Pancreas (tissue), 10 donors: ENCODE measurements around the gene TATDN2. TPM values are rescaled to one million over a fixed set of nuclear protein-coding genes. Genes with fewer than 3 reads are reported as not detected.

Source experiments
- ATAC-seq, 4 donors: fragments of 200-7000 bp; cut with Tn5 transposase; one replicate each; pipeline versions ENCODE4 v1.8.0 to v1.9.1; 2020; ENCODE audit warnings: mild to moderate bottlenecking in 4 of 4, moderate library complexity in 4 of 4
- DNase-seq, 6 donors: peaks; one replicate each; pipeline ENCODE4 v3.0.0-alpha.2; 2020
- FAIRE-seq: peaks from 2 replicates; lab custom pipeline; 2012; peaks lifted over from hg19 to GRCh38; lab: Jason Lieb, UNC
- H3K27ac ChIP-seq, 4 donors: fragments of 200-600 bp; sonication (generic); 1 replicate in 3 of 4; 2 replicates in 1 of 4; pipeline versions ENCODE4 v1.5.0 to v1.8.0; 2020
- H3K27me3 ChIP-seq, 4 donors: fragments of 200-600 bp; one replicate each; pipeline ENCODE4 v1.8.0; 2021
- H3K36me3 ChIP-seq, 3 donors: fragments of 200-600 bp; sonication (generic) in 1 of 3; one replicate each; pipeline versions ENCODE4 v1.5.0 to v1.8.0; 2020 to 2021
- H3K4me1 ChIP-seq, 3 donors: fragments of 200-600 bp; one replicate each; pipeline ENCODE4 v1.8.0; 2021
- H3K4me3 ChIP-seq, 4 donors: fragments of 200-600 bp; sonication (generic) in 2 of 4; one replicate each; pipeline versions ENCODE4 v1.5.0 to v1.8.0; 2020 to 2021
- H3K9me3 ChIP-seq, 4 donors: fragments of 200-600 bp; one replicate each; pipeline ENCODE4 v1.8.0; 2021
- WGBS, 2 donors: extraction: QIAGEN DNeasy Blood & Tissue Kit; methylation state at CpG; one replicate each; pipeline ENCODE4 v1.1.7; 2013; 5-methylcytosine and 5-hydroxymethylcytosine counted together
- intact Hi-C, 3 donors: fragments of 100-400 bp; cut with DNase I; formaldehyde crosslinking; loops; one replicate each; pipeline versions ENCODE4 v1.11.1 to v1.14.2; 2022
- polyA plus RNA-seq, 2 donors: library from polyadenylated mRNA; stranded (reverse); fragments of 200-250 nt; gene quantifications; one replicate each; pipeline ENCODE4 v1.2.3, GENCODE V29; 2013
- total RNA-seq, 6 donors: library from RNA; stranded (reverse); fragmentation: NEBNext Ultra II Directional in 4 of 6; extraction: Animal tissue kit (Norgen Biotek cat#: 25700) in 4 of 6; gene quantifications; one replicate each; pipeline versions ENCODE4 v1.2.1 to v1.2.4, GENCODE V29; 2021 to 2023
- TF ChIP-seq, protein P1 (sequence below), 4 donors: fragments of 200-600 bp; sonication (generic) in 3 of 4; IDR thresholded peaks; one replicate each; pipeline versions ENCODE4 v1.5.0 to v1.8.0; 2021; ENCODE audit warnings: antibody characterized with exemption in 4 of 4
- donor health status: healthy with polysubstance abuse.
- donor health status: DM: no; HTN: no; CAD: no; lungs with moderate emphysema.
- donor health status: DM: no; HTN: no; CAD: no.
- donor health status: control.
- donor health status: control.
- donor health status: Bipolar disorder and iron deficiency.
- donor health status: DM: yes; HTN: yes; CAD: no.
- donor health status: DM: no; HTN: no; CAD: no.
- donor health status: DM: no; HTN: no; CAD: no.
- donor health status: DM: yes; HTN: yes; CAD: no.

Gene TATDN2
- total and polyA plus RNA-seq, 8 donors: 9.2 to 23.1 (median 15.1) TPM

DNA sequence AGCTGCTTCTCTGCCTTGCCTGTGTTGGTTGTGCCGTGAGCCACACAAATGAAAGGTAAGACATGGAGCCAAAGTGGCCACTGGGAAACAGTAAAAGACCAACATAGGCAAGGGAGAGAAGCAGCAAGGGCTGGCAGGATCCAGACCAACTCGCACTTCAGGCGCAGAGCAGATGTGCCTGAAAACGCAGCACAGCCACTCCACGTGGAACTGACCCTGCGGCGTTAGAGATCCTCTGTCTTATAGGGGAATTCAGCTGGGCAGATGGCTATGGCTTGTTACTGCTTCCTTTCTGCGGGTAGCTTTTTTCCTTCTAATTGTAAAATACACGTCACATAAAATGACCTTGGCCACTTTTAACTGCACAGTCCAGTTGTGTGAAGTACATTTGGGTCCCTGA is 54.8 kb downstream of the TATDN2 start:
- intact Hi-C loops: no loop called here
- Histone ChIP-seq H3K9me3 (no peaks in the 10 kb centered on the region), H3K27me3 (no peaks in the 10 kb centered on the region), H3K27ac (no peak overlapping the region), H3K4me3 (no peak overlapping the region), H3K4me1 (no peaks in the 10 kb centered on the region), H3K36me3 (peaks cover 0 to 84% (median 42%) of the 10 kb centered on the region in 3 donors)
- no peak for DNase-seq
- ATAC-seq: no peak
- TF ChIP-seq, protein P1, sequence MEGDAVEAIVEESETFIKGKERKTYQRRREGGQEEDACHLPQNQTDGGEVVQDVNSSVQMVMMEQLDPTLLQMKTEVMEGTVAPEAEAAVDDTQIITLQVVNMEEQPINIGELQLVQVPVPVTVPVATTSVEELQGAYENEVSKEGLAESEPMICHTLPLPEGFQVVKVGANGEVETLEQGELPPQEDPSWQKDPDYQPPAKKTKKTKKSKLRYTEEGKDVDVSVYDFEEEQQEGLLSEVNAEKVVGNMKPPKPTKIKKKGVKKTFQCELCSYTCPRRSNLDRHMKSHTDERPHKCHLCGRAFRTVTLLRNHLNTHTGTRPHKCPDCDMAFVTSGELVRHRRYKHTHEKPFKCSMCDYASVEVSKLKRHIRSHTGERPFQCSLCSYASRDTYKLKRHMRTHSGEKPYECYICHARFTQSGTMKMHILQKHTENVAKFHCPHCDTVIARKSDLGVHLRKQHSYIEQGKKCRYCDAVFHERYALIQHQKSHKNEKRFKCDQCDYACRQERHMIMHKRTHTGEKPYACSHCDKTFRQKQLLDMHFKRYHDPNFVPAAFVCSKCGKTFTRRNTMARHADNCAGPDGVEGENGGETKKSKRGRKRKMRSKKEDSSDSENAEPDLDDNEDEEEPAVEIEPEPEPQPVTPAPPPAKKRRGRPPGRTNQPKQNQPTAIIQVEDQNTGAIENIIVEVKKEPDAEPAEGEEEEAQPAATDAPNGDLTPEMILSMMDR (IDR thresholded peaks at IDR 0.05): no peak
- 77 to 82% methylated on average over 9 of the region's 9 CpGs for WGBS, 2 donors
- no peak for FAIRE-seq

DNA sequence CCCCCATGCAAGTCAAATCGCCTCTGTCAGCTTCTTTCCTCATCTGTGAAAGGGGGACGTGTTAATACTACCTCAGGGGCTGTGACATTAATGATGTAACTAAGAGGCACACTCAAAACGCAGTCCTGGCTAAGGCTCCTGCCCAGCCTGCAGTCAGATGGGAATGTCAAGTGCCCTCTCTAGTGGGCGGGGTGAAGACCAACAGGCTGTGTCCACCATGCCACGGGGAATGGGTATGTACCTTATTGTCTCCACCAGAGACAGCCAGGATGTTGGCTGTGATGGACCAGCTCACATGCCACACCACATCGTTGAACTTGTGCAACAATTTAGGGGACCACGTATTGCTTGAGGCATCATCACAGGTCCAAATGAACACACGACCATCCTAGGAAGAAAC is 55.5 kb downstream of the TATDN2 start:
- Histone ChIP-seq H3K27me3 (no peaks in the 10 kb centered on the region), H3K9me3 (no peaks in the 10 kb centered on the region), H3K4me1 (no peaks in the 10 kb centered on the region), H3K36me3 (peaks cover 0 to 84% (median 42%) of the 10 kb centered on the region in 3 donors), H3K27ac (no peak overlapping the region), H3K4me3 (no peak overlapping the region)
- TF ChIP-seq, protein P1 (IDR thresholded peaks at IDR 0.05): no peak
- FAIRE-seq (no peak), DNase-seq (no peak), ATAC-seq (peak in 2 of 4 donors; percentile 9 to 20)
- intact Hi-C loops: no loop called here
- WGBS, 2 donors: 82 to 83% methylated on average over 8 of the region's 8 CpGs

DNA sequence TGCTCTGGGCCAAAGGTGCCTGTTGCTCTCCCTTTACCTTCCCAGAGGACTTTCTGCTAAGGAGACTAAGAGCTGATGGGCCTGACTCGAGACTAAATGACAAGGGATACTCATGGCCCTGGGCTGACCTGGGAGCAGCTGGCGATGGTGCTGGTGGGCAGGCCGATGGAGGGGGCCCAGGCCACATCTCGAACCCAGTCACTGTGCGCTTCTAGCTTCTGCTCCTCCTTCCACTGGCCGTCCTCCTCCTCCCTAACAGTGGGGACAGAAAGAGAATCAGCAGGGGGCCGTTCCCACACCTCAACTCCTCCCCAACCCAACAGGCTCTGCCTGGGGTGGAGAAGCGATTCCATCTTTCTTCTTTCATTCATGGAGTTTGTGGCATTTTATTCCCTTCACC is 56.6 kb downstream of the TATDN2 start:
- no peak for DNase-seq

DNA sequence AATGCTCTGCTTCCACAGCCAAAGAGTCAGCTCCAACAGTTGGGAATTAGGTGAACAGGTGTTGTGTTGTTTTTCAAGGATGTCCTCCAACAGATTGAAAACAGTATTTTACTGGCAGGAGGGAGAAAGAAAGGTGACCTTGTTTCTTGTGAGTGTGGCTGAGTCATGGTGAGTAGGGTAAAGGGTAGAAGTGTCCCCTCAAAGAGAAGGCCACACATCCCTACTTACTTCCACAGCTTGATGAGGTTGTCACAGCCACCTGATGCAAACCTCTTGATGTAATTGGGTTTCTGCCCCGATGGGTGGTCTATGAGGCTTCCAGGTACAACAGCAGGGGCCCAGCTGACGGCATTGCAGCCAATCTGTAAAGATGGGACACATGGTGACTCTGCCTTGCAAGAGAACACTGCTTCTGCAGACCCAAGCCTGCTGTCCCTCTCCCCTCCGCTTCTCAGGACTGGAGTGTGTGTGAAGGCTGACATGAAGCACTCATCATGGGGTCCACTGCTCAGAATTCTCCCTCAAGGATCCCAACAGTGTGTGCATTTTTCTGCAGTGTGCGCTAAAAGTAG is 57.2 kb downstream of the TATDN2 start:
- Histone ChIP-seq H3K9me3 (no peaks in the 10 kb centered on the region), H3K4me1 (no peaks in the 10 kb centered on the region), H3K27me3 (no peaks in the 10 kb centered on the region), H3K27ac (no peak overlapping the region), H3K4me3 (no peak overlapping the region), H3K36me3 (peaks cover 0 to 90% (median 48%) of the 10 kb centered on the region in 3 donors)
- no peak for FAIRE-seq
- TF ChIP-seq, protein P1 (IDR thresholded peaks at IDR 0.05): no peak
- ATAC-seq: no peak
- intact Hi-C loops: no loop called here
- DNase-seq: no peak
- WGBS, 2 donors: 91 to 96% methylated on average over 4 of the region's 4 CpGs

More for the DNA sequence above, 56.6 kb downstream of the TATDN2 start:
- FAIRE-seq: no peak
- peaks cover 0 to 90% (median 44%) of the 10 kb centered on the region in 3 donors for H3K36me3 ChIP-seq
- WGBS, 2 donors: 86 to 94% methylated on average over 8 of the region's 8 CpGs
- no peaks in the 10 kb centered on the region for H3K4me1 ChIP-seq
- no peak overlapping the region for H3K4me3 ChIP-seq
- ATAC-seq: peak in 1 of 4 donors; percentile 8
- intact Hi-C loops: no loop called here
- no peaks in the 10 kb centered on the region for H3K9me3 ChIP-seq
- TF ChIP-seq, protein P1 (IDR thresholded peaks at IDR 0.05): no peak
- H3K27ac ChIP-seq: no peak overlapping the region
- no peaks in the 10 kb centered on the region for H3K27me3 ChIP-seq

DNA sequence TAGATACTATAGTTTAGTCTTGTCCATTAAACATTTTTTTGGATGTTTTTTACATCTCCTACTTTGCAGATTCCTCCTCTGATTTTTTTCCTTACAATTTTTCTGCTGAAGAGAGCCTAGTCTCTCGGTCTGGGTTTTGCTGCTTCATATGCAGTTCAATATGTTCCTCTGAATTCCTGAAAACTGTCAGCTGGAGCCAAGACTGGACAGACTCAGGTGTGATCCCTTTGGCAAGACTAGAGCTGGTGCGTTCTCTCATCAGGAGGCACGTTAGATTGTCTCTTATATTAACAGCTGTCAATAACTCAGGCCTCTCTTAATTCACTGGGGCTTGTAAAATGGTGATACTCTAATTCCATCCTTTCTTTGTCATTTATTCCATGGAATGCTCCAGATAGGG is 57.9 kb downstream of the TATDN2 start:
- no peaks in the 10 kb centered on the region for H3K27me3 ChIP-seq
- WGBS, 2 donors: 92 to 94% methylated on average over 3 of the region's 3 CpGs
- intact Hi-C loops: no loop called here
- H3K9me3 ChIP-seq: no peaks in the 10 kb centered on the region
- no peak overlapping the region for H3K4me3 ChIP-seq
- no peaks in the 10 kb centered on the region for H3K4me1 ChIP-seq
- FAIRE-seq (no peak), ATAC-seq (no peak), DNase-seq (no peak)
- TF ChIP-seq, protein P1 (IDR thresholded peaks at IDR 0.05): no peak
- H3K27ac ChIP-seq: no peak overlapping the region
- H3K36me3 ChIP-seq: peaks cover 0 to 85% (median 50%) of the 10 kb centered on the region in 3 donors
